Vagina (tissue), 2 donors: ENCODE measurements around the gene NR3C2.

Experiments
- POLR2A ChIP-seq, 2 donors: fragments of 450-650 bp; IDR thresholded peaks; one replicate each; pipeline ENCODE4 v1.6.1; 2017; ENCODE audit warnings: antibody characterized with exemption in 2 of 2, mild to moderate bottlenecking in 2 of 2, moderate library complexity in 2 of 2
- POLR2AphosphoS5 ChIP-seq, 2 donors: sonication (generic); formaldehyde crosslinking; IDR thresholded peaks; one replicate each; pipeline ENCODE4 v1.9.0; 2017; ENCODE audit warnings: antibody characterized with exemption in 2 of 2, mild to moderate bottlenecking in 2 of 2, low read depth in 1 of 2; ENCODE audit not compliant: insufficient read depth in 1 of 2

DNA sequence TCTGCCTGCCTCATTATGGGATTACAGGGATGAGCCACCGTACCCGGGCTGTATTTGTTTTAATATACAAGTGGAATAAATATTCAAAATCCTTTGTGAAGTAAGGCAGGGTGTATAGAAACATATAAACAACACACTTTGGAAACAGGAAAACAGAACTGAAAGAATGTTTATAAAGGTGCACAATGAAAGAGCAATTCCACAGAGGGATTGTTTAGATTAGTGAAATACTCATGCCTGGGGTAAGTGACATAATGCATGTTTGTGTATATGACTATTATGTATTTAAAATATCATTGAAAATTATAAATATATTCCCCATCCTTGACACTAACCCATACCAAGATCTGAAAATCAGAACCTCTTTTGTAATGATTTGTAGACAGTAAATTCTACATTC is 45.0 kb upstream of the NR3C2 start:
- TF ChIP-seq POLR2A (IDR thresholded peaks at IDR 0.05) (no peak), POLR2AphosphoS5 (IDR thresholded peaks at IDR 0.05; ENCODE audit: insufficient read depth in 1 of 2, low read depth in 1 of 2) (no peak)
